NB4 (cell line): Measurements from ENCODE around the gene ABCE1.

Experiments used
- CTCF ChIP-seq: IDR thresholded peaks from one replicate; pipeline ENCODE4 v1.5.1; 2012; ENCODE audit warnings: low read depth, low read length
- MYC ChIP-seq: IDR thresholded peaks from 2 replicates; pipeline ENCODE4 v1.6.1; 2011; ENCODE audit warnings: low read depth, low read length

- TF ChIP-seq CTCF (no peak), MYC (no peak)
These were observed 21.6 kb upstream of the ABCE1 start for GRCh38 chr4:145076469-145076855.
